Stimulated activated CD8-positive, alpha-beta memory T cell treated with anti-CD3 and anti-CD28 coated beads, Interleukin-4, amount 100 ng/mL, for 4 hours (primary cell): ENCODE results near the gene HNRNPF.
A peak's percentile ranks its signal among the peaks of the same experiment; 100 is the strongest.

Experiments
- DNase-seq, 2 donors: peaks; one replicate each; pipeline ENCODE4 v3.0.0-alpha.2; 2020; ENCODE audit warnings: low read depth in 2 of 2, low spot score in 1 of 2

The HNRNPF gene

DNA sequence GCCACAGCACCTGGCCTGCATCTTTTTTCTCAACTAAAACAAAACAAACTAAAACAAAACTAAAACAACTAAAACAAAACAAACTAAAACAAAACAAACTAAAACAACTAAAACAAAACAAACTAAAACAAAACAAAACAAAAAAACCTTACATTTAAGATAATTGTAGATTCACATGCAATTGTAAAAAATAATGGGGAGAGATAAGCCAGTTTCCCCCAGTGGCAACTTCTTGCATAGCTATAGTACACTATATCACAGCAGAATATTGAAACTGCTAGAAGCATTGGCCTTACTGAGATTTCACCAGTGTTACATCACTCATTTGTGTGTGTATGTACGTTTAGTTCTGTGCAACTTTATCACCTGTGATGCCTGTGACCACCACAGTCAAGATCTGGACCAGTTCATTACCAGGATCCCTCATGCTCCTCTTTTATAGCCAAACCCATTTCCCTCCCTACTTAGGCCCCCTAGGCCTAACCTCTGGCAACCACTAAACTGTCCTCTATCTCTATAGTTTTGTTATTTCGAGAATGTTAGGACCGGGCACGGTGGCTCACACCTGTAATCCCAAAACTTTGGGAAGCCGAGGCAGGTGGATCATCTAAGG, 28.3 kb downstream of the HNRNPF start:
- no peak for DNase-seq

DNA sequence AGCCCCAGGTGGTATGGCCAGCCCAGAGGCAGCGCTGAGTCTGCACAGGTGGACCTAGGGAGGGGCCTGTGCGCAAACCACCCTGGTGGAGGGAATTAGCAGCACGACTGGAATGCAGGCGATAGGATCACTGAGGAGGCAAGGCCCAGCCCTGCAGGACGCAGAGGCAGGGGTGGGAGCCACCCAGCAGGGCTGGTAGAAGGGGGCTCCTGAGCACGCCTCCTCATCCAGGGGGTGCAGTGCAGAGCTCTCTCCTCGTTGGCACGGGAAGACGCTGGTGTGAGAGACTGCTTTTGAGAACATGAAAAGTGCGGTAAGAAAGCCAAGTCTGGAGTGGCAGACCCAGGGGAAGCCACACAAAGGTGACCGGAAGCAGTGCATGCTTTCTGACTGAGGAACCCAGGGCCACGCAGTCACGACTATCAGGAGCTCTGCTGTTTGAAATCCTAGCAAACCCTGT, 31.5 kb downstream of the HNRNPF start:
- no peak for DNase-seq

DNA sequence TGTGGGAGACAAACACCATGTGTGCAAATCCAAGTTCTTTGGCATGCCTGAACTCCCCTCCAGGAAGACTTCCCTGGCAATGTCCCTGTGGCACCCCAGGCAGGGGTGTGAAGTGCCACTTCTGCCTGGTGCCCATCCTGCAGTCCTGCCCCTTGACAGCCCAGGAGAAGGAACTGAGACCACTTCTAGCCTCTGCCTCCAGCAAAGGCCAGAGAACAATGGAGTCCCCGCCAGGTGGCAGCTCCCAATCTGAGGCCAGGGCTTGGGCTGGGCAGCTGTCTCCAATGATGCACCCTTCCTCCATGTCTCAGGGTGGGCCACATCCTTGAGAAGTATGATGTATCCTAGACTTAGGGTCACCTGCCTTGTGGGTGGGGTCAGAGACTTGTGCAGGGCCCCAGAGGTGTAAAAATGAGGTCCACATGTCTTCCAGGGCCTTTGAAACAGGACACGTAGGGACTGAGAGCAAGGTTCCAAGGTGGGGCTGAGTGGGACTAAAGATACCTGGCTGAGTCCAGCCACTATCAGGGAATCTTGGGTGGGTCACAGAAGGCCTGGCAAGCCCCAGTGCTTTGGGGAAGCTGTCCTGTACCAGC, 32.1 kb downstream of the HNRNPF start:
- DNase-seq, result no peak

DNA sequence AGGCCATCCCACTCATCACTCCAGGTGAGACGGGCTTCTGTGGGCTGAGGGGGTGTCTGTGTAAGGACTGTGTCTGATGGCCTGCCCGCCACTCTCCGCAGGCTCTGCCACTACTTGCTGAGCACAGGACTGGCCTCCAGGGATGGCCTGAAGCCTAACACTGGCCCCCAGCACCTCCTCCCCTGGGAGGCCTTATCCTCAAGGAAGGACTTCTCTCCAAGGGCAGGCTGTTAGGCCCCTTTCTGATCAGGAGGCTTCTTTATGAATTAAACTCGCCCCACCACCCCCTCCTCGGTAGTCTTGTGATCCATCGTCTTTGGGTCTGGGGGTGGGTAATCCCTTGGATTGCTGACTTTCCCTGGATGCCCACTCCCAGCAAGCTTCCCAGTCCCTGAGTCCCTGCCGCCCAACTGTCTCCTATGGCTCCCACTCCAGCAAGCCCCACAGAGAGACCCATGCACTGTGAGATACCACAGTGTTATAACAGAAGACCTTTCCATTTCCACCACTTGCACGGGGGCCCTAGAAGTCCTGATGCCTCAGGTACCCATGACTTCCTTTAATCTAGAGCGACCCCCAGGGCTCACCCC, 32.8 kb downstream of the HNRNPF start:
- DNase-seq, result no peak

DNA sequence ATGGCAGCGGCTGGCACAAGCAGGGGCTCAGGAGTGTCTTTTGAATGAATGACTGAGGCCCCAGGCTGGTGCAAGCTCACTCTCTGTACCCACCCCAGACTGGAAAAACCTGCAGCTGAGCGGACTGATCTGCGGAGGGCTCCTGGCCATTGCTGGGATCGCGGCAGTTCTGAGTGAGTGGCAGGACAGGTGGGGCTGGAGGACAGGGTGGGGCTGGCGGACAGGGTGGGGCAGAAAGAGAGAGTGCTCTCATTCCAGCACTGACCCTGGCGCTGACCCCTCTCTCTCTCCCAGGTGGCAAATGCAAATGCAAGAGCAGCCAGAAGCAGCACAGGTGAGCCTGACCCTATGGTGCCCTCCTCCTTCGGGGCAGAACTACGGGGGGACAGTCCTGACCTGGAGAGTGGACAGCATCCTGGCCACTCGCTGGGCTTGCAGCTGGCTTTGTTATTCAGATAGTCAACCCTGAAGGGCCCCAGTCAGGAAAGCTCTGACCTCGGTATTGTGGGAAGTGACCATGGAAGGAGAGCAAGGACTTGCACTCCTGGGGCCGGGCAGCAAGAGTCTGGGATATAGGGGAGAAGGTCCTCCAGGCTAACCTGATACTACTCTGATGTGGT, 33.5 kb downstream of the HNRNPF start:
- DNase-seq, result no peak

DNA sequence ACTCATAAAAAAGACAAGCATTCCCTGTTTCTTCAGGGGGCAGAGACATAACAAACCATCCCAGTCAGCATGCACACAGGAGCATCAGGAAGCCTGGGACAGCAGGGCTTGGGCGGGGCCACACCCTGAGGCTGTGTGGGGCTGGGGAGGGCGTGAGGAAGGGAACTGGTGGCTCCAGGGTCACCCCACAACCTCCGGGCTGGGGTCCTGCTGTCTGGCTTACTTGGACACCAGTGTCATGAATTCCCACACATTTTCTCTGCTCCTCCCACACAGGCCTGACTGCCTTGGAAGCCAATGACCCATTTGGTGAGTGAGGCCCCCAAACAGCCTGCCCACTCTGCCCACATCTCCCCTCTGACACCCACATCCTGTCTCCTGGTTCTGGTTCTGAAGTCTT, 34.8 kb downstream of the HNRNPF start:
- DNase-seq, result no peak

DNA sequence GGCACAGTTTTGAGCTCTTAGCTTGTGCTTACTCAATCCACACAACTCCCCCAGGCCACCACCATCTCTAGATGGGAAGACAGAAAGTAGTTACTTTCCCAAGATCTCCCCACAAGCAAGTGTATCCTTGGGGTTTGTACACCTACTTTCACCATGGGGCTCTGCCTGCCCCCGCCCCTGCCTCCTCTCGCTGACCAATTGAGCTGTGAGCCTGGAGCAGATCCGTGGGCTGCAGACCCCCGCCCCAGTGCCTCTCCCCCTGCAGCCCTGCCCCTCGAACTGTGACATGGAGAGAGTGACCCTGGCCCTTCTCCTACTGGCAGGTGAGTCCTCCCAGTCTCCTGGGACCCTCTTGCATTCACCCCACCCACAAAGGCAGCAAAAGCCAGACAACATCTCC, 35.5 kb downstream of the HNRNPF start:
- DNase-seq, result no peak

DNA sequence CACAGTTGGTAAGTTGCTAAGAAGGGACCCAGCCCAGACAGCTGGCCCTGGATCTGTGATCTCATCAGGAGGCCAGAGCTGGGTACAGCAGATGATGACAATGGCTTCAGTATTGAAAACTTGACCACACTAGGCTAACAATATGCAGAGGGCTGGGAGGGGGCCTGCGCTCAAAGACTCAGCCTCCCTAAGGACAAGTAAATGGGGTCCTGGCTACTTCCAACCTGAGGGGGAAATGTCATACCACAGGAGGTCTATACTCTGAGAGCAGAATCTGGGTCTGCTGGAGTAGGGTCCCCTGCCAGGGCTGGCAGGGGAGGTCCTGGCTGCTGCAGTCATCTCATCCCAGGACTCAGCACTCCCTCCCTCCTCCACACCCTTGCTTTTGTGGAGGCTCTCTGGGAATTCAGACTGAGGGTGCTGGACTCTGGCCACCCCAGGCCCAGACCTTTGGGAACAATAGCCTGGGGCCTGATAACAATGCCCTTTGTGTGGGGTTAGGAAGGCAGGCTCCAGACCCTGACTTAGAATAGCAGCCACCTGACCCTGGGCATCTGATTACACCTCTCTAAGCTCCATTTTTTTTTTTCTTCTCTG, 36.1 kb downstream of the HNRNPF start:
- no peak for DNase-seq

DNA sequence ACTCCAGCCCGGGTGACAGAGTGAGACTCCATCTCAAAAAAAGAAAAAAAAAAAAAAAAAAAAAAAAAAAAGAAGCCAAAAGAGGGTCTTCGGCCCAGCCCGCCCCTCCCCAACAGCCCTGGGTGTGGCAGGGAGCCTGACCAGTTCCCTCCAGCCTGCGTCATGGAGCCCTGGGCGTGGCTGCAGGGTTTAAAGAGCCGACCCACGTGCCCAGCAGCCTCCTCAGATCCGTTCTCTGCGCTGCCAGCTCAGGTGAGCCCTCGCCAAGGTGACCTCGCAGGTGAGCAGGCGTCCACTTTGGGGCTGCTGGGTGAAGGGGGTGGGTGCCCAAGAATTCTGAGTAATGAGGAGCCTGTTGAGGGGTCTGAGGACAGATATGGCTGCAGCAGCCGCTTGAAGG, 37.6 kb downstream of the HNRNPF start, which contains the start of gene FXYD4:
Gene FXYD4, plus strand, starts transcription at position 219 of the 400 bp plus-strand sequence. CDS start 2,111 bp downstream, outside the sequence.
- no peak for DNase-seq

DNA sequence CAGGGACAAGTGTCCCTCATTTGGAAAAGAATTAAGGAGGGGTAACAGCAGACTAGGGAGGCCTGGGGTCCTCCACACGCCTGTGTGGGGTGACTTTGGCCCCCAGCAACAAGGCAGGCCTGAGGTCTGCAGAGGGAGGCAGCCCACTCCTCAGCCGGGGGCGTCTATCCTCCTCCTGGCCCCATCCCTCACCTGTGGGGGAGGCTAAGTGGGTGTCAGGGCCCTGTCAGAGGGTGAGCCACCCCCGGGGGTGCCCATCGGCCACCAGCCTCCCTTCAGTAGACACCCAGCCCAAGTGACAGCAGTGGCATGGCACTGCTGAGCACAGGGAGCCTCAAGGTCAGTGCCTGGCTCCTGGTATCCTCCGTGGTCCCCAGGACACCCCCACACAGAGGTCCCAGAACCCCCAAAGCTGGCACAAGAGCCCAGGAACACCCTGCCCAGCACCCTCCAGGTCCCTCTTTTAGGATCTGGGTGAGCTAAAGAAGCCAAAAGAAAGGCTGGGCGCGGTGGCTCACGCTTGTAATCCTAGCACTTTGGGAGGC, 38.2 kb downstream of the HNRNPF start:
- DNase-seq, result no peak

DNA sequence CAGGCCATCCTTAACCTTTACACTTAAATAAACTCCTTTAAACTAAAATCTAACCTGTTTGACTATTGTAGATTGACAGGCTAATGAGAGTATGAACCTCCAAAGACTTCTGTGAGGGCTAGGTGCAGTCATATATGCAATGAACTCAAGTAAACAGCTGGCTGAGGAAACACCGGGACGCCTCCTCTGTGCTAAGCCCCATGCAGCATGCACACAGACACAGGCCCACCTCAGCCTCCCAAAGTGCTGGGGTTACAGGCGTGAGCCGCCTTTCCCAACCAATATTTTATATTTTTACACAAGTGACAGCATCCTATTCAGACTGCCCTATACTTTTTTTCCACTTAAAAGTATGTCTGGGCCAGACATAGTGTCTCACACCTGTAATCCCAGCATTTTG, 39.1 kb downstream of the HNRNPF start:
- DNase-seq, result no peak

DNA sequence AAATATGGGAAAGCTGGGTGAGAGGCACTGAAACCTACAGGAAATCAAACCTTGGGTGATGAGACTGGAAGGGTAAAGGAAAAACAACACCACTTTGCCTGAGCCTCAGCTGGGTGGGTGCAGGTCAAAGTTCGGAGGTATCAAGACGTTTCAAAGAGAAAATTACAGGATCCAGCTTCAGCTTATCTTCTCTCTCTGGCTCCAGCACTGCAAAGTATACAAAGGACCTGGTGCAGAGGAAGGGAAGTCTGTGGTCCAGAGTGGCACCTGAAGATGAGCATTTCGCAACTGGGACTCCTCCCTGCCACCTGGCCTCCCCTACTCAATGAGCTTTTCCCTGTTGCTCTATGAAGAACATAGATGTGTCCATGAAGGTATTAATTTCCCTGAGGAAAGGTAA, 44.0 kb downstream of the HNRNPF start:
- DNase-seq, result no peak

DNA sequence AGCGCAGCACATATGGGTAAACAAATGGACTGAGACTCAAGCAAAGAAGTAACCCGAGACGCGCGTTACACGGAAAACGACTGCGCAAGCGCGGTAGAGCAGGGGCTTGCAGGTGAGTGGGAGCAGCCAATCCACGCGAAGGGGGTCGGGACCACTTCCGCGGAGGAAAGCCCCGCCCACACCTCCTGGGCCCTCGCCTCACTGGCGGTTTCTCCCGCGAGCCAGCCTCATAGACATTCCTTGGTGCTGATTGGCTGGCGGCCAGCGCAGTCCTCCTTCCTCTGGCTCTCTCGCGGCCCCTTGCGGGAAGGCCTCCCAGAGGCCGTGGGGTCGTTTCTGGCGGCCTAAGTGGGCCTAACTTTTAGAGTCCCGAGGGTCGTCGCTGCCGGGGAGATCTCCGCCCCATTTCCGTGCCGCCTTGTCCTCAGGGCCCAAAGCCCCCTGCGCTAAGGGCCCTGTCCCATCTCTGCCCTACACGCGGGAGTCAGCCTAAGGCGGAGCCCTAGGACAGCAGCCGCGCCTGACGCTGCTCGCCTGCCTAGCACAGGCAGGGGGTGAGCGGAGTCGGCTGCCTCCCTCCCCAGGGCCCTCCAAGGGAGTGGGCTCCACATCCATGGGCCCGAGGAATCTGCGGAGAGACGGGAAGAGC, 46.7 kb downstream of the HNRNPF start:
- DNase-seq, result peak; percentile 90 to 93

DNA sequence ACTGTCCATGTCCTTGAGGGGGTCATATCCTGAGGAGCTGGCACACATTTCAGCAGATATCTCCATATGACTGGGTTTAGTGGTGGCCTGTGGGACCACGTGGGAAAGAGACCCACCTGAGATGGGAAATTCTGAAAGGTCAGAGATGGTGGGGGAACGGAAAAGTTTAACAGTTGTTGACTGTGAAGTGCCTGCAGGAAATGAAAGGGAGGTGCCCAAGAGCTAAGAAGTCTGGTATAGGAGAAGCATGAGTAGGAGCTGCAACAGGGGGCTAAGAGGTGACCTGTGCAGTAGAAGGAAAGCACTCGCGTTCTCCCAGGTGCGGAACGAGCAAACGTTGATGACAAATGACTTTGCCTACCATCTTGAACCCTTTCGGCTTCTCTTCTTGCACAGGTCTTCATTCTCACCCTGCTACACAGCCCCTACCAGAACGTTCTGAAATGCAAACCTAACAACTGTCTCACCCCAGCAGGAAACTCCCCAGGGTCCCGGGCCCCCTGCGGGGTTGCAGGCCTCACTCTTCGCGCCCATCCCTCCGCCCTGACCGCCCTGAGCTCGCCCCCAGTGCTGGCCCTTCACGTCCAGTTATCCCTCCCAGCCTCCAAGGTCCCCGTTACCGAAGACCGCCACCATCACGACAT, 47.3 kb downstream of the HNRNPF start:
- DNase-seq, result no peak

DNA sequence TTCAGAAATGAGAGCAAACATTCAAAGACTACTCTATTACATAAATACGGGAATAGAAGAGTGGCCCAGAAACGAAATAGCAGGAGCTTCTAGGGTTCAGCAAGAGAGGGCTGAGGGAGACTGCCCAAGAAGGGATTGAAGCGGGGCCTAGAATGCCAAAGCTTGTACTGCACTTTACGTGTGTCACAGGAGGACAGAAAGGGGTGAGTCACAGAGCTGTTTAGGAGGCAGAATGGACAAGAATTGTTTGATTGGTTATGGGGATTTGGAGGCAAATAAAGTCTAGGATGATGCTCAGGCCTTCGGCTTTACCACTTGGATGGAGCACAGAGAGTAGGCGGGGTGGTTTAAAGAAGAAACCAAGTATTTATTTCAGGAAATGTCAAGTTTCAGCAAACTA, 48.9 kb downstream of the HNRNPF start:
- DNase-seq, result no peak

DNA sequence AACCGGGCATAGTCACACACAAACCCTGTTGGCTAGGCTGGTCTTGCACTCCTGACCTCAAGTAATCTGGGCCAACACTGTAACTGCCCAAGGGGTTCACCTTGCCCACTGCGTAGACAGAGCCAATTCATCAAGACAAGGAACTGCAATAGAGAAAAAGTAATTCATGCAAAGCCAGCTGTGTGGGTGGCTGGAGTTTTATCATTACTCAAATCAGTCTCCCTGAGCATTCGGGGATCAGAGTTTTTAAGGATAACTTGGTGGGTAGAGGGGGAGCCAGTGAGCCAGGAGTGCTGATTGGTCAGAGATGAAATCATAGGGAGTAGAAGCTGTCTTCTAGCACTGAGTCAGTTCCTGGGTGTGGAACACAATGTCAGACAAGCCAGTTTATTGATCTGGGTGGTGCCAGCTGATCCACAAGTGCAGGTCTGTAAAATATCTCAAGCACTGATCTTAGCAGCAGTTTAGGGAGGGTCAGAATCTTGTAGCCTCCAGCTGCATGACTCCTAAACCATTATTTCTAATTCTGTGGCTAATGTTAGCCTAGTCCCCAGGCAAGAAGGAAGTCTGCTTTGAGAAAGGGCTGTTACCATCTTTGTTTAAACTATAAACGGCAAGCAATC, 53.1 kb downstream of the HNRNPF start:
- DNase-seq, result no peak

DNA sequence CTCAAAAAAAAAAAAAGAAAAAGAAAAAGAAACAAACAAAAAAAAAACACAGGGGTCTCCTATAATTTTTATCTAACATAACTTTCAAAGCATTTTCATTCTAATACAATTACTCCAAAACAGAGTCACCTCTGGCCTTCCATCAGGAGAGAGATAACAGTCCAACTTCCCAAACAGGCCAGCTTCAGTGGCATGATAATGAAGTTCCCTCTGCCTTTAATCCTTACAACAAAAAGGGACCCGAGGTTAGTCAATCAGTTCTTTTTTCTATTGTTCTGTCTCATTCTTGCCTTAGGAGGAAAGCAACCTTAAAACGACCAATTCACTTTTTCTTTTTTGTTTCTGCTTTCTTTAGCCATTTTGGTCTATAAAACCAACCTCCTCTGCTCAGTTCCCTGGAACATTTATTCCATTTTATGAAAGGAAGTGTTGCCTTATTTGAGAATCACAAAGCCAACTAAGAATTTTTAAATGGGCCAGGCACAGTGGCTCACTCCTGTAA, 54.1 kb downstream of the HNRNPF start:
- DNase-seq, result no peak

DNA sequence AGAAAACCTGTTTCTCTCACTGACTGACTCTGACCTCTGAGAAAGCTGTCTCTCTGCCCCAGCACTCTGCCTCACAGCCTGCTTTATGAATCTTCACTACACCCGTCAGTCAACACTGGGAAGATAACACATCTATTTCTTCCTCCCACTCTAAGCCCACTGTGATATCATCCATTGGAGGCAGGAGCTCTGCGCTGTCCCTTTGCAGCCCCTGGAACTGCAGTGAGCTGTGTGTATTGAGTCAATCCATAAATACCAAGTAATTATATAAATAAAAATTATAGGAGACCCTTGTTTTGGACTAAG, 54.7 kb downstream of the HNRNPF start:
- DNase-seq, result no peak

DNA sequence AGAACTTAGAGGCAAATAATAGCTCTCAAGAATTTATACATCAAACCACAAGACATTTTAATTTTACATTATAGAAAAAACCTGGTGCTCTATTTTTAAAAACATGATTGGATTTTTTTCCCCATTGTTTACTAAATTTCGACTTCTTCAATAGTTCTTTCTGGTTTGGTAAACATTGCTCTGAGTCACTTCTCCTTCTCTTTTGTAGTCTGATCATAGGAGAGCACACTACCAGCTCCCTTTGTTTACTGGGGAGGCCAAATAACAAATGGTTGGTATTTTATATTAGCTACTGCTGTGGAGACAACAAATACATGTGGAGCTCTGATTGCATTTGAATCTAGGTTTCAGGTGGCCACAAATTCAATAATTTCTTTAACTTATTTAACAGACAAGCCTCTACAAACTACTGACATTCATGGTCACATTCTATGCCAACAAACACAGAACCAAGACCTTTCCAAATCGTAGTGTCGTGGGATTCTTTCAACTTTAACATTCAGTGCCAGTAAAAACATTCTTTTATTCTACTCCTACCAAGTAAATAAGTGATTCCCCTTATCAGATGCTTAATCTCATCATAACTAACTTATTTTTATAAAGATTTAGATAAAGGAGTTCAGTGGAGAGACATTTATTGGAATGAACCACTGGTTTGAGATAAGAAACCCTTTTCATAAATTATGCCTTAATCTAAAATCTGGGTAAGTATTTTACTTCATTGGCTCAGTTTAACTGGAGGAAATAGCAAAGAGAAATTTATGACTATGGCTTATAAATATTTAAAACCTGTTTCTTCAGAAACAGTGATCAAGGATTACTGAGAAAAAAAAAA, 55.3 kb downstream of the HNRNPF start:
- no peak for DNase-seq
